Adrenal gland (tissue), 12 donors: ENCODE measurements around the gene LRBA. TPM values are rescaled to one million over a fixed set of nuclear protein-coding genes. Genes with fewer than 3 reads are reported as not detected.

Experiments
- DNase-seq, 7 donors: peaks; one replicate each; pipeline ENCODE4 v3.0.0-alpha.2; 2019 to 2020
- H3K27ac ChIP-seq, 5 donors: fragments of 200-600 bp; sonication (generic) in 4 of 5; 1 replicate in 3 of 5; 2 replicates in 2 of 5; pipeline versions ENCODE4 v1.5.1 to v1.8.0; 2016 to 2020; ENCODE audit warnings: mild to moderate bottlenecking in 1 of 5
- H3K27me3 ChIP-seq: fragments of 200-600 bp; 2 replicates; pipeline ENCODE4 v1.8.0; 2021
- H3K36me3 ChIP-seq, 2 donors: fragments of 200-600 bp; replicated peaks in 1 of 2; 1 replicate in 1 of 2; 2 replicates in 1 of 2; pipeline versions ENCODE4 v1.5.1 to v1.8.0; 2018 to 2022
- H3K4me1 ChIP-seq, 2 donors: fragments of 200-600 bp; replicated peaks in 1 of 2; 1 replicate in 1 of 2; 2 replicates in 1 of 2; pipeline versions ENCODE4 v1.5.1 to v1.8.0; 2018 to 2021
- H3K4me3 ChIP-seq, 4 donors: fragments of 200-600 bp; sonication (generic) in 3 of 4; one replicate each; pipeline ENCODE4 v1.5.1; 2016 to 2018
- H3K9me3 ChIP-seq, 3 donors: fragments of 200-600 bp; sonication (generic) in 1 of 3; replicated peaks in 1 of 3; 1 replicate in 2 of 3; 2 replicates in 1 of 3; pipeline versions ENCODE4 v1.5.1 to v1.8.0; 2016 to 2021
- POLR2A ChIP-seq, 2 donors: fragments of 450-650 bp; IDR thresholded peaks; one replicate each; pipeline ENCODE4 v1.6.1; 2017; ENCODE audit warnings: antibody characterized with exemption in 2 of 2, mild to moderate bottlenecking in 2 of 2, moderate library complexity in 1 of 2
- WGBS, 4 donors: extraction: QIAGEN DNeasy Blood & Tissue Kit in 2 of 4; methylation state at CpG; one replicate each; pipeline versions ENCODE4 v1.1.5 to v1.1.7; 2013 to 2017; 5-methylcytosine and 5-hydroxymethylcytosine counted together
- intact Hi-C, 2 donors: fragments of 100-400 bp; cut with DNase I; formaldehyde crosslinking; loops; one replicate each; pipeline versions ENCODE4 v1.14.1 to v1.15.0; 2022 to 2023
- polyA plus RNA-seq, 3 donors: library from polyadenylated mRNA; stranded (reverse); fragments of 200-250 nt in 2 of 3; fragments of 350-450 nt in 1 of 3; fragmentation: Illumina TruSeq in 1 of 3; extraction: RNeasy Lipid Tissue Mini Kit (QIAGEN cat#74804) in 1 of 3; gene quantifications; one replicate each; pipeline ENCODE4 v1.2.3, GENCODE V29; 2013 to 2014
- total RNA-seq, 9 donors: library from RNA; depleted of rRNA in 4 of 9; stranded (reverse); fragments of >200 nt in 4 of 9; fragments of 120-200 nt in 1 of 9; fragmentation: NEBNext Ultra II Directional in 1 of 9; extraction: Animal tissue kit (Norgen Biotek cat#: 25700) in 1 of 9; gene quantifications; one replicate each; pipeline versions ENCODE4 v1.1.0 to v1.2.4, GENCODE V29; 2013 to 2023
- TF ChIP-seq, protein P1 (sequence below), 6 experiments: fragments of 450-650 bp in 4 of 6; fragments of 200-600 bp in 2 of 6; sonication (generic) in 1 of 6; IDR thresholded peaks; 1 replicate in 5 of 6; 2 replicates in 1 of 6; pipeline versions ENCODE4 v1.5.1 to v1.8.0; 2016 to 2021; ENCODE audit warnings: antibody characterized with exemption in 6 of 6, mild to moderate bottlenecking in 2 of 6, moderate library complexity in 1 of 6
- donor health status: healthy with polysubstance abuse.
- donor health status: Bipolar disorder and iron deficiency.
- donor health status: DM: yes; HTN: yes; CAD: no.
- donor health status: DM: no; HTN: no; CAD: no.
- donor health status: DM: no; HTN: no; CAD: no.
- donor health status: DM: yes; HTN: yes; CAD: no.

The LRBA gene
- total and polyA plus RNA-seq, 12 donors: 9.6 to 106 (median 40.6) TPM

GRCh38 chr4:150482581-150482980 is 532.5 kb downstream of the LRBA start:
- 86 to 90% (median 87%) methylated on average over 4 of the region's 4 CpGs for WGBS, 4 donors
- Histone ChIP-seq H3K27me3 (no peaks in the 10 kb centered on the region), H3K4me1 (no peaks in the 10 kb centered on the region), H3K27ac (no peak overlapping the region), H3K4me3 (no peak overlapping the region), H3K9me3 (no peaks in the 10 kb centered on the region), H3K36me3 (no peaks in the 10 kb centered on the region)
- intact Hi-C loops: no loop called here
- DNase-seq: no peak
- TF ChIP-seq, protein P1, sequence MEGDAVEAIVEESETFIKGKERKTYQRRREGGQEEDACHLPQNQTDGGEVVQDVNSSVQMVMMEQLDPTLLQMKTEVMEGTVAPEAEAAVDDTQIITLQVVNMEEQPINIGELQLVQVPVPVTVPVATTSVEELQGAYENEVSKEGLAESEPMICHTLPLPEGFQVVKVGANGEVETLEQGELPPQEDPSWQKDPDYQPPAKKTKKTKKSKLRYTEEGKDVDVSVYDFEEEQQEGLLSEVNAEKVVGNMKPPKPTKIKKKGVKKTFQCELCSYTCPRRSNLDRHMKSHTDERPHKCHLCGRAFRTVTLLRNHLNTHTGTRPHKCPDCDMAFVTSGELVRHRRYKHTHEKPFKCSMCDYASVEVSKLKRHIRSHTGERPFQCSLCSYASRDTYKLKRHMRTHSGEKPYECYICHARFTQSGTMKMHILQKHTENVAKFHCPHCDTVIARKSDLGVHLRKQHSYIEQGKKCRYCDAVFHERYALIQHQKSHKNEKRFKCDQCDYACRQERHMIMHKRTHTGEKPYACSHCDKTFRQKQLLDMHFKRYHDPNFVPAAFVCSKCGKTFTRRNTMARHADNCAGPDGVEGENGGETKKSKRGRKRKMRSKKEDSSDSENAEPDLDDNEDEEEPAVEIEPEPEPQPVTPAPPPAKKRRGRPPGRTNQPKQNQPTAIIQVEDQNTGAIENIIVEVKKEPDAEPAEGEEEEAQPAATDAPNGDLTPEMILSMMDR (IDR thresholded peaks at IDR 0.05): no peak
- no peak for TF ChIP-seq POLR2A (IDR thresholded peaks at IDR 0.05)

GRCh38 chr4:150479657-150480056 is 535.4 kb downstream of the LRBA start:
- intact Hi-C loops: no loop called here
- H3K27me3 ChIP-seq: no peaks in the 10 kb centered on the region
- no peak for DNase-seq
- no peaks in the 10 kb centered on the region for H3K36me3 ChIP-seq
- 92 to 97% (median 95%) methylated on average over 3 of the region's 3 CpGs for WGBS, 4 donors
- no peak overlapping the region for H3K4me3 ChIP-seq
- no peak overlapping the region for H3K27ac ChIP-seq
- no peaks in the 10 kb centered on the region for H3K4me1 ChIP-seq
- TF ChIP-seq, protein P1 (IDR thresholded peaks at IDR 0.05): no peak
- TF ChIP-seq POLR2A (IDR thresholded peaks at IDR 0.05): no peak
- H3K9me3 ChIP-seq: no peaks in the 10 kb centered on the region

- intact Hi-C loops: no loop called here
- Histone ChIP-seq H3K4me3 (no peak overlapping the region), H3K27ac (no peak overlapping the region), H3K36me3 (no peaks in the 10 kb centered on the region), H3K9me3 (no peaks in the 10 kb centered on the region), H3K27me3 (no peaks in the 10 kb centered on the region), H3K4me1 (no peaks in the 10 kb centered on the region)
- DNase-seq: no peak
- no peak for TF ChIP-seq POLR2A (IDR thresholded peaks at IDR 0.05)
- TF ChIP-seq, protein P1 (IDR thresholded peaks at IDR 0.05): no peak
- WGBS, 4 donors: 83 to 93% (median 91%) methylated on average over 1 of the region's 1 CpG
Measured at GRCh38 chr4:150477869-150478268, 537.2 kb downstream of the LRBA start.

DNA sequence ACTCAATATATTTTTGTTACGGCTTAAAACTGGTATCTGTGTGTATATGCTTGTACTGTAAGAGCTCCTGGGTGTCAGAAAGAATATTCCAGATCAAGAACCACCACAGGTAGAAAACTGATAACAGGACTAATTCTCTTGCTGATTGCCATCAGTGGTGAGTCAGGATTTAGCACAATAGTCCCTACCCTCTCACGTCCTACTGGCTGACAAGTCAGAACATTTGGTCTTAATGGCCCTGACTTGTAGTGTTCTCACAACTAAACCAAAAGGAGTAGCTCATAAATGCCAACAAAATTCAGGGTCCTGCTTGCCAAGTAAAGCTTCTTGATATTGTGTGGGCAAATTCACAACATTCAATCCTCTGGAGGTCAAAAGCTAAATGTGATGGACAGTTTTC is 538.3 kb downstream of the LRBA start:
- no peaks in the 10 kb centered on the region for H3K36me3 ChIP-seq
- no peaks in the 10 kb centered on the region for H3K9me3 ChIP-seq
- no peaks in the 10 kb centered on the region for H3K4me1 ChIP-seq
- no peak overlapping the region for H3K4me3 ChIP-seq
- WGBS, 4 donors: 90 to 100% (median 92%) methylated on average over 1 to 2 of the region's 2 CpGs
- intact Hi-C loops: no loop called here
- no peak for DNase-seq
- H3K27ac ChIP-seq: no peak overlapping the region
- H3K27me3 ChIP-seq: no peaks in the 10 kb centered on the region
- TF ChIP-seq, protein P1 (IDR thresholded peaks at IDR 0.05): no peak
- TF ChIP-seq POLR2A (IDR thresholded peaks at IDR 0.05): no peak
